GM12891 (cell line): Measurements from ENCODE around the gene MTHFR.

ENCODE experiments used
- POLR2A ChIP-seq: IDR thresholded peaks from 2 replicates; pipeline ENCODE4 v1.6.1; 2011; ENCODE audit warnings: low read depth, low read length, control low read depth
- POLR2AphosphoS5 ChIP-seq: IDR thresholded peaks from 2 replicates; pipeline ENCODE4 v1.6.1; 2011; ENCODE audit warnings: low read depth, low read length, control low read depth
- SPI1 ChIP-seq: IDR thresholded peaks from 2 replicates; pipeline ENCODE4 v1.6.1; 2011; ENCODE audit warnings: low read depth, low read length, control low read depth
- TAF1 ChIP-seq: IDR thresholded peaks from 2 replicates; pipeline ENCODE4 v1.6.1; 2011; ENCODE audit warnings: low read depth, low read length, control low read depth

DNA sequence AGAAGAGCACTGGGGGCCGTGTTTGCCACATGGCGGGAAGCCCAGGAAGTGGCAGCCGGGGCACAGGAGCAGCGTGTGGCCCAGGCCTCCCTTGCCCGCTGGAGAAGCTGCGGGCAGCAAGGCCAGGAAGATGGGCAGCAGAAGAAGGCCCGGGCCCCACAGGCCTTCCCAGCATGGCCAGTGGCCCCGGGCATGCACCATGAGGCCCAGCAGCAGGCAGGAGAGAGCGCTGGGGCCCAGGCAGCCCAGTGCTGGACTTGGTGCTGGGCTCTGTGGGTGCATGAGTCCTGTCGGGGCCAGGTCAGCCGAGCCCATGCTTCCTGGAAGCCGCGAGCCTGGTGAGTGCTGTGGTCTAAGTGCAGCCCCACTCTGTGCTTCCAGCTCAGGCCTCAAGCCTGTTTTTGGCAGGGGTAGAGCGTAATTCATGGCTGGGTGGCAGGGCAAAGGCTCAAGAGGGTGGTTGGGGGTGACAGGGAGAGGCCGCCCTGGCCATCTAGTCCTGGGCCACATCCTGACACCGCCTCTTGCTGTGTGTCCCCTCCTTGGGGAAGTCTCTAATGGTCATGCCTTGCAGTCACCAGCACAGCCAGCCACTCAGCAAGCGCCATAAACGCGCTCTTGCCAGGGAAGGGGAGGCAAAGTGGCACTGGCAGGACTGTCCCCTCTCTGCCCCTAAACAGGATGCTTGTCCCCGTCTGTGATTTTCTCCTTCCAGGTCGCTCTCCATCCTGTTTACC lies 21.3 kb downstream of the MTHFR start:
- TF ChIP-seq POLR2A (no peak), SPI1 (no peak), POLR2AphosphoS5 (no peak), TAF1 (no peak)
